Measurements from ENCODE around the gene MLIP. TPM values are rescaled to one million over a fixed set of nuclear protein-coding genes. Genes with fewer than 3 reads are reported as not detected.
"Not testable (repeated sequence)": the region's sequence is repeated elsewhere in the genome, so short reads cannot be mapped to it uniquely, and the experiment has no call there.

Gene MLIP
- total RNA-seq, 1 experiment from 2014 or later: not detected

GRCh38 chr6:54206510-54206909 lies 95.3 kb downstream of the MLIP start:
- Histone ChIP-seq H3K36me3 (ENCODE audit: control insufficient read depth, insufficient read depth, low read length) (no peaks in the 10 kb centered on the region), H3K27me3 (ENCODE audit: control insufficient read depth, insufficient read depth, low read length) (no peaks in the 10 kb centered on the region), H3K4me3 (ENCODE audit: low read depth in 2 of 2, low read length in 2 of 2) (no peak overlapping the region), H3K4me1 (ENCODE audit: control insufficient read depth, insufficient read depth, low read length) (no peaks in the 10 kb centered on the region), H3K9me3 (ENCODE audit: control insufficient read depth, insufficient read depth, low read depth, low read length) (no peaks in the 10 kb centered on the region), H3K27ac (ENCODE audit: low read length) (no peak overlapping the region)
- TF ChIP-seq, protein P1, sequence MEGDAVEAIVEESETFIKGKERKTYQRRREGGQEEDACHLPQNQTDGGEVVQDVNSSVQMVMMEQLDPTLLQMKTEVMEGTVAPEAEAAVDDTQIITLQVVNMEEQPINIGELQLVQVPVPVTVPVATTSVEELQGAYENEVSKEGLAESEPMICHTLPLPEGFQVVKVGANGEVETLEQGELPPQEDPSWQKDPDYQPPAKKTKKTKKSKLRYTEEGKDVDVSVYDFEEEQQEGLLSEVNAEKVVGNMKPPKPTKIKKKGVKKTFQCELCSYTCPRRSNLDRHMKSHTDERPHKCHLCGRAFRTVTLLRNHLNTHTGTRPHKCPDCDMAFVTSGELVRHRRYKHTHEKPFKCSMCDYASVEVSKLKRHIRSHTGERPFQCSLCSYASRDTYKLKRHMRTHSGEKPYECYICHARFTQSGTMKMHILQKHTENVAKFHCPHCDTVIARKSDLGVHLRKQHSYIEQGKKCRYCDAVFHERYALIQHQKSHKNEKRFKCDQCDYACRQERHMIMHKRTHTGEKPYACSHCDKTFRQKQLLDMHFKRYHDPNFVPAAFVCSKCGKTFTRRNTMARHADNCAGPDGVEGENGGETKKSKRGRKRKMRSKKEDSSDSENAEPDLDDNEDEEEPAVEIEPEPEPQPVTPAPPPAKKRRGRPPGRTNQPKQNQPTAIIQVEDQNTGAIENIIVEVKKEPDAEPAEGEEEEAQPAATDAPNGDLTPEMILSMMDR (IDR thresholded peaks at IDR 0.05): no peak
- no peak for TF ChIP-seq POLR2AphosphoS5 (IDR thresholded peaks at IDR 0.05; ENCODE audit: low read depth, low read length)
- no peak for TF ChIP-seq REST (IDR thresholded peaks at IDR 0.05; ENCODE audit: insufficient read depth in 1 of 2, low read depth in 2 of 2, low read length in 1 of 2)
- no peak for TF ChIP-seq SIN3A (IDR thresholded peaks at IDR 0.05; ENCODE audit: borderline replicate concordance, insufficient read depth, low read depth, low read length)
- TF ChIP-seq TCF7L2 (IDR thresholded peaks at IDR 0.05; ENCODE audit: low read depth, low read length): no peak
- in situ Hi-C loops (cut with HindIII; ENCODE audit: low pct_unique_long_range_greater_than_20kb, low sequenced_read_pairs): no loop called here
- no TSS peak for BruUV-seq (replicated peaks)
- ChIA-PET POLR2A (no interaction called here), CTCF (no interaction called here)
- ATAC-seq (no peak), DNase-seq (ENCODE audit: low read depth, low spot score) (no peak)
- intact Hi-C loops (cut with micrococcal nuclease; ENCODE audit: unreplicated experiment): no loop called here

DNA sequence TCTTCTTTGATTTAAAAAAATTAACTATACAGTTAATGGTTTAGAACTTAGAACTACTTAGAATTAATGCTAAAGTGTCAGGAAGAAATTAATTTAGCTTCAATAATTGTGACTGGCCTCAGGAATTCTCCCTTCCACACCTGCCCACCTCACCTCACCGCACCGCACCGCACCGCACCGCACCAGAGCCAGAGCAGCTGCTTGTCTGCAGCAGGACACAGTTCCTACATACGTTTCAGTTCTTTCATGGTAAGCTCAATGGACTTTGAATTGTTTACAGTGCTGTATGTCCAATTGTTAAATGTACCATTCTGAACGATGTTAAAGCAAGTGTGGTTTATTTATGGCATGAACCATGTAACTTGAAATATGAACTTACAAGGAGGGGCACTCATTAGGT lies 98.7 kb downstream of the MLIP start:
- ATAC-seq; H3K27me3 ChIP-seq (ENCODE audit: control insufficient read depth, insufficient read depth, low read length); H3K4me3 ChIP-seq (ENCODE audit: low read depth in 2 of 2, low read length in 2 of 2); in situ Hi-C loops (cut with HindIII; ENCODE audit: low pct_unique_long_range_greater_than_20kb, low sequenced_read_pairs); DNase-seq (ENCODE audit: low read depth, low spot score); BruUV-seq (replicated peaks); CTCF ChIA-PET; H3K4me1 ChIP-seq (ENCODE audit: control insufficient read depth, insufficient read depth, low read length); POLR2A ChIA-PET; H3K36me3 ChIP-seq (ENCODE audit: control insufficient read depth, insufficient read depth, low read length); H3K9me3 ChIP-seq (ENCODE audit: control insufficient read depth, insufficient read depth, low read depth, low read length); H3K27ac ChIP-seq (ENCODE audit: low read length); intact Hi-C loops (cut with micrococcal nuclease; ENCODE audit: unreplicated experiment): not testable (repeated sequence)

DNA sequence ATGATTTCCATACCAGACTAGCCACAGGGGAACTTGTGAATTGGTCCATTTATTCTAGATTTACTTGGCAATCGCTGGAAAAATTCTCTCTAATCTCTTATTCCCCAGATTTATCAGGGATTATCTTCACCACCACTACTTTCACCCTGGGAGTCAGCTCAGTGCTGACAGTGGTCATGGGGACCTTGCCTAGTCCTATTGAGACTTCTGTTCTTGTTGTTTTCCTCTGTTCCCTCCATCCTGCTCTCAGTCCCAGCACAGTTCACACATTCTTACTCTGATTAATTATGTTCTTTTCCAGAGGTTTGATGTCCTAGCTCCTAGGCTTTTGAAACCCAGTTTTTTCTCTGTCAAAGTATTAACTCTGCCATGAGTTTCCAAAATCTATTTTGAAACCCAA lies 103.0 kb downstream of the MLIP start:
- POLR2A ChIA-PET: no interaction called here
- H3K9me3 ChIP-seq (ENCODE audit: control insufficient read depth, insufficient read depth, low read depth, low read length): no peaks in the 10 kb centered on the region
- TF ChIP-seq TCF7L2 (IDR thresholded peaks at IDR 0.05; ENCODE audit: low read depth, low read length) (no peak), POLR2AphosphoS5 (IDR thresholded peaks at IDR 0.05; ENCODE audit: low read depth, low read length) (no peak), SIN3A (IDR thresholded peaks at IDR 0.05; ENCODE audit: borderline replicate concordance, insufficient read depth, low read depth, low read length) (no peak), REST (IDR thresholded peaks at IDR 0.05; ENCODE audit: insufficient read depth in 1 of 2, low read depth in 2 of 2, low read length in 1 of 2) (no peak)
- TF ChIP-seq, protein P1 (IDR thresholded peaks at IDR 0.05): no peak
- ATAC-seq (no peak), DNase-seq (ENCODE audit: low read depth, low spot score) (no peak)
- H3K4me3 ChIP-seq (ENCODE audit: low read depth in 2 of 2, low read length in 2 of 2): no peak overlapping the region
- H3K27ac ChIP-seq (ENCODE audit: low read length): no peak overlapping the region
- no TSS peak for BruUV-seq (replicated peaks)
- H3K36me3 ChIP-seq (ENCODE audit: control insufficient read depth, insufficient read depth, low read length): no peaks in the 10 kb centered on the region
- no peaks in the 10 kb centered on the region for H3K27me3 ChIP-seq (ENCODE audit: control insufficient read depth, insufficient read depth, low read length)
- in situ Hi-C loops (cut with HindIII; ENCODE audit: low pct_unique_long_range_greater_than_20kb, low sequenced_read_pairs): no loop called here
- CTCF ChIA-PET: interaction anchor here (0.6 kb wide), 1 partner anchor 615 kb away, joined by 5 read pairs; no protein-coding TSS in a partner anchor
- no peaks in the 10 kb centered on the region for H3K4me1 ChIP-seq (ENCODE audit: control insufficient read depth, insufficient read depth, low read length)
- intact Hi-C loops (cut with micrococcal nuclease; ENCODE audit: unreplicated experiment): no loop called here
